H1 (cell line): ENCODE measurements around the gene KRT3. TPM values are rescaled to one million over a fixed set of nuclear protein-coding genes. Genes with fewer than 3 reads are reported as not detected.

Experiments
- CEBPB ChIP-seq: IDR thresholded peaks from 2 replicates; pipeline ENCODE4 v1.6.1; 2012; ENCODE audit warnings: low read depth, low read length
- CHD7 ChIP-seq: fragments of 300-600 bp; sonication (generic); IDR thresholded peaks from 2 replicates; pipeline ENCODE4 v1.7.1; 2012; ENCODE audit warnings: low read length, moderate library complexity, mild to moderate bottlenecking, inconsistent platforms; ENCODE audit not compliant: insufficient replicate concordance
- GABPA ChIP-seq: IDR thresholded peaks from 2 replicates; pipeline ENCODE4 v1.6.1; 2011; ENCODE audit warnings: mild to moderate bottlenecking, low read length, moderate library complexity, borderline replicate concordance; ENCODE audit not compliant: insufficient read depth
- KDM1A ChIP-seq: fragments of 200-600, 300-600 bp; sonication (generic); IDR thresholded peaks from 2 replicates; pipeline ENCODE4 v1.7.1; 2016; ENCODE audit warnings: mild to moderate bottlenecking, low read length, borderline replicate concordance
- SRF ChIP-seq: IDR thresholded peaks from 2 replicates; pipeline ENCODE4 v1.6.1; 2011; ENCODE audit warnings: mild to moderate bottlenecking, low read depth, low read length, moderate library complexity
- TAF7 ChIP-seq: optimal IDR thresholded peaks from 2 replicates; pipeline ENCODE3; 2011; ENCODE audit warnings: low read depth, mild to moderate bottlenecking, inconsistent platforms, low read length, moderate library complexity, borderline replicate concordance
- TCF12 ChIP-seq: IDR thresholded peaks from 2 replicates; pipeline ENCODE4 v1.6.1; 2011; ENCODE audit warnings: low read depth, mild to moderate bottlenecking, low read length
- USF2 ChIP-seq: IDR thresholded peaks from 2 replicates; pipeline ENCODE4 v1.6.1; 2011; ENCODE audit warnings: low read length, improper control_type of control experiment
- ZNF274 ChIP-seq: IDR thresholded peaks from 2 replicates; pipeline ENCODE4 v1.7.0; 2012; ENCODE audit warnings: low read length, borderline replicate concordance; ENCODE audit errors: extremely low read depth
- polyA plus RNA-seq, 7 experiments: library from polyadenylated mRNA; depleted of rRNA in 3 of 7; stranded (reverse) in 5 of 7; unstranded in 2 of 7; fragments of >200 nt in 5 of 7; fragments of 200-250 nt in 2 of 7; gene quantifications; 1 replicate in 5 of 7; 2 replicates in 1 of 7; 4 replicates in 1 of 7; pipeline versions ENCODE4 v1.2.1 to v1.2.3, GENCODE V29; 2011 to 2013; ENCODE audit warnings: missing spikeins in 2 of 7, mixed read lengths in 2 of 7
- total RNA-seq: library from RNA; stranded (reverse); fragmentation: NEBNext Ultra II Directional; extraction: Animal tissue kit (Norgen Biotek cat#: 25700); gene quantifications from 2 replicates; pipeline ENCODE4 v1.2.1, GENCODE V29; 2021

The KRT3 gene
- total and polyA plus RNA-seq, 2 of the 8 experiments (the other 6 are each of a cell fraction or from before 2014, with no cell fraction given) = not detected

GRCh38 chr12:52776435-52776834 lies 19.5 kb downstream of the KRT3 start (continued):
- TF ChIP-seq CHD7 = no peak
- no peak for TF ChIP-seq ZNF274
- no peak for TF ChIP-seq GABPA
- TF ChIP-seq USF2 = no peak
- TF ChIP-seq CEBPB = no peak
- TF ChIP-seq TAF7 = no peak
- no peak for TF ChIP-seq KDM1A
- TF ChIP-seq TCF12 = no peak
- no peak for TF ChIP-seq SRF
